Peyer's patch (tissue), 4 donors: ENCODE results near the gene GADL1. TPM values are rescaled to one million over a fixed set of nuclear protein-coding genes. Genes with fewer than 3 reads are reported as not detected.

ENCODE experiments used
- DNase-seq, 3 donors: peaks; one replicate each; pipeline ENCODE4 v3.0.0-alpha.2; 2017 to 2019
- H3K27ac ChIP-seq, 4 donors: fragments of 200-600 bp; sonication (generic); one replicate each; pipeline ENCODE4 v1.5.1; 2016 to 2019
- H3K27me3 ChIP-seq, 2 donors: fragments of 200-600 bp; sonication (generic); one replicate each; pipeline ENCODE4 v1.5.1; 2019
- H3K36me3 ChIP-seq, 3 donors: fragments of 200-600 bp; sonication (generic); one replicate each; pipeline ENCODE4 v1.5.1; 2016 to 2019
- H3K4me1 ChIP-seq, 4 donors: fragments of 200-600 bp; sonication (generic); one replicate each; pipeline ENCODE4 v1.5.1; 2016 to 2019
- H3K4me3 ChIP-seq, 4 donors: fragments of 200-600 bp; sonication (generic); 1 replicate in 3 of 4; 2 replicates in 1 of 4; pipeline ENCODE4 v1.5.1; 2016 to 2019; ENCODE audit warnings: mild to moderate bottlenecking in 1 of 4
- H3K9me3 ChIP-seq, 4 donors: fragments of 200-600 bp; sonication (generic); one replicate each; pipeline ENCODE4 v1.5.1; 2016 to 2019; ENCODE audit warnings: mild to moderate bottlenecking in 1 of 4
- POLR2A ChIP-seq, 2 donors: fragments of 450-650 bp; IDR thresholded peaks; one replicate each; pipeline ENCODE4 v1.5.1; 2017; ENCODE audit warnings: antibody characterized with exemption in 2 of 2, mild to moderate bottlenecking in 2 of 2, moderate library complexity in 2 of 2
- total RNA-seq, 4 donors: library from RNA; depleted of rRNA; stranded (reverse); fragments of >200 nt; gene quantifications; one replicate each; pipeline ENCODE4 v1.1.0, GENCODE V29; 2016
- TF ChIP-seq, protein P1 (sequence below), 6 experiments: fragments of 450-650 bp in 4 of 6; fragments of 200-600 bp in 2 of 6; sonication (generic) in 1 of 6; IDR thresholded peaks; one replicate each; pipeline ENCODE4 v1.5.1; 2017 to 2019; ENCODE audit warnings: antibody characterized with exemption in 6 of 6, mild to moderate bottlenecking in 3 of 6, moderate library complexity in 1 of 6

GADL1 gene
- total RNA-seq, 4 donors from 2014 or later: not detected

- TF ChIP-seq, protein P1, sequence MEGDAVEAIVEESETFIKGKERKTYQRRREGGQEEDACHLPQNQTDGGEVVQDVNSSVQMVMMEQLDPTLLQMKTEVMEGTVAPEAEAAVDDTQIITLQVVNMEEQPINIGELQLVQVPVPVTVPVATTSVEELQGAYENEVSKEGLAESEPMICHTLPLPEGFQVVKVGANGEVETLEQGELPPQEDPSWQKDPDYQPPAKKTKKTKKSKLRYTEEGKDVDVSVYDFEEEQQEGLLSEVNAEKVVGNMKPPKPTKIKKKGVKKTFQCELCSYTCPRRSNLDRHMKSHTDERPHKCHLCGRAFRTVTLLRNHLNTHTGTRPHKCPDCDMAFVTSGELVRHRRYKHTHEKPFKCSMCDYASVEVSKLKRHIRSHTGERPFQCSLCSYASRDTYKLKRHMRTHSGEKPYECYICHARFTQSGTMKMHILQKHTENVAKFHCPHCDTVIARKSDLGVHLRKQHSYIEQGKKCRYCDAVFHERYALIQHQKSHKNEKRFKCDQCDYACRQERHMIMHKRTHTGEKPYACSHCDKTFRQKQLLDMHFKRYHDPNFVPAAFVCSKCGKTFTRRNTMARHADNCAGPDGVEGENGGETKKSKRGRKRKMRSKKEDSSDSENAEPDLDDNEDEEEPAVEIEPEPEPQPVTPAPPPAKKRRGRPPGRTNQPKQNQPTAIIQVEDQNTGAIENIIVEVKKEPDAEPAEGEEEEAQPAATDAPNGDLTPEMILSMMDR (IDR thresholded peaks at IDR 0.05): no peak
- no peak for TF ChIP-seq POLR2A (IDR thresholded peaks at IDR 0.05)
- Histone ChIP-seq H3K36me3 (peaks cover 0 to 52% (median 0%) of the 10 kb centered on the region in 3 donors), H3K4me1 (peaks cover 0 to 53% (median 7%) of the 10 kb centered on the region in 4 donors), H3K27me3 (no peaks in the 10 kb centered on the region), H3K4me3 (no peak overlapping the region), H3K9me3 (no peaks in the 10 kb centered on the region), H3K27ac (peak overlapping the region in 2 of 4 donors; percentile 27 to 51)
- DNase-seq: no peak
Observed at GRCh38 chr3:30691944-30692343, 202.5 kb downstream of the GADL1 start.

DNA sequence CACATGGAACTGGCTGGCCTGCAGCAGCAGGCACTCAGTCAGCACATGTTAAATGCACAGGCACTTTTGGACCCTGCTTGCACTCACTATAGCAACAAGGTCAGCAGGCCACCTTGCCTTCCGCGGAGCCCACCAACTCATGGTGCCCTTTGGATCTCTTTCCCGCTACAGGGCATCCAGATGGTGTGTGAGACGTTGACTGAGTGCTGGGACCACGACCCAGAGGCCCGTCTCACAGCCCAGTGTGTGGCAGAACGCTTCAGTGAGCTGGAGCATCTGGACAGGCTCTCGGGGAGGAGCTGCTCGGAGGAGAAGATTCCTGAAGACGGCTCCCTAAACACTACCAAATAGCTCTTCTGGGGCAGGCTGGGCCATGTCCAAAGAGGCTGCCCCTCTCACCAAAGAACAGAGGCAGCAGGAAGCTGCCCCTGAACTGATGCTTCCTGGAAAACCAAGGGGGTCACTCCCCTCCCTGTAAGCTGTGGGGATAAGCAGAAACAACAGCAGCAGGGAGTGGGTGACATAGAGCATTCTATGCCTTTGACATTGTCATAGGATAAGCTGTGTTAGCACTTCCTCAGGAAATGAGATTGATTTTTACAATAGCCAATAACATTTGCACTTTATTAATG is 203.1 kb downstream of the GADL1 start:
- Histone ChIP-seq H3K4me3 (no peak overlapping the region), H3K27ac (peak overlapping the region in 3 of 4 donors; percentile 16 to 51 (median 44)), H3K36me3 (peaks cover 0 to 52% (median 0%) of the 10 kb centered on the region in 3 donors), H3K9me3 (no peaks in the 10 kb centered on the region), H3K4me1 (peaks cover 0 to 53% (median 7%) of the 10 kb centered on the region in 4 donors), H3K27me3 (no peaks in the 10 kb centered on the region)
- DNase-seq: no peak
- TF ChIP-seq POLR2A (IDR thresholded peaks at IDR 0.05): no peak
- TF ChIP-seq, protein P1 (IDR thresholded peaks at IDR 0.05): no peak

DNA sequence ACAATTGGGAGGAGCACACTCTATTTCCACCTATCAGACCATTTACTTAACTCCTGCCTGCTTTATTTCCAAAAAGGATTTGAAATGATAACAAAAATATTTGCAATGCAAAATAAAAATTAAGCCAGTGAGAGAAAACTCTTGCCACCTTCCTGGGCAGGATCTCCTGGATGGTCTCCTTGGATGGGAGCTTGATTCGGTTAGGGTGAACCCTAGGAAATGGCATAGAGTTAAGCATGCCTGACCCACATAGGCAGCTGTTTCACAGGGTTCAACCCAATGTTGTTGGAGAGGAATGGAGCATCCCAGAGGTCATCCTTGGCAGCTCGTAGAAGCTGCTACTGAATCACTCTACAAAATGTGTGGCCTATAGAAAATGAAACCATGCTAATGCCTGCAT is 204.3 kb downstream of the GADL1 start:
- TF ChIP-seq, protein P1 (IDR thresholded peaks at IDR 0.05): no peak
- TF ChIP-seq POLR2A (IDR thresholded peaks at IDR 0.05): no peak
- Histone ChIP-seq H3K36me3 (peaks cover 0 to 58% (median 0%) of the 10 kb centered on the region in 3 donors), H3K4me1 (peaks cover 0 to 58% (median 7%) of the 10 kb centered on the region in 4 donors), H3K9me3 (no peaks in the 10 kb centered on the region), H3K27me3 (no peaks in the 10 kb centered on the region), H3K27ac (peak overlapping the region in 3 of 4 donors; percentile 61 to 84 (median 77)), H3K4me3 (no peak overlapping the region)
- DNase-seq: no peak

GRCh38 chr3:30688776-30689641 is 205.5 kb downstream of the GADL1 start:
- H3K27ac ChIP-seq: peak overlapping the region; percentile 43 to 84 (median 69)
- DNase-seq: peak in 1 of 3 donors; percentile 58
- H3K36me3 ChIP-seq: peaks cover 0 to 47% (median 0%) of the 10 kb centered on the region in 3 donors
- no peak overlapping the region for H3K4me3 ChIP-seq
- H3K27me3 ChIP-seq: no peaks in the 10 kb centered on the region
- TF ChIP-seq, protein P1 (IDR thresholded peaks at IDR 0.05): no peak
- TF ChIP-seq POLR2A (IDR thresholded peaks at IDR 0.05): no peak
- peaks cover 0 to 60% (median 7%) of the 10 kb centered on the region in 4 donors for H3K4me1 ChIP-seq
- no peaks in the 10 kb centered on the region for H3K9me3 ChIP-seq

DNA sequence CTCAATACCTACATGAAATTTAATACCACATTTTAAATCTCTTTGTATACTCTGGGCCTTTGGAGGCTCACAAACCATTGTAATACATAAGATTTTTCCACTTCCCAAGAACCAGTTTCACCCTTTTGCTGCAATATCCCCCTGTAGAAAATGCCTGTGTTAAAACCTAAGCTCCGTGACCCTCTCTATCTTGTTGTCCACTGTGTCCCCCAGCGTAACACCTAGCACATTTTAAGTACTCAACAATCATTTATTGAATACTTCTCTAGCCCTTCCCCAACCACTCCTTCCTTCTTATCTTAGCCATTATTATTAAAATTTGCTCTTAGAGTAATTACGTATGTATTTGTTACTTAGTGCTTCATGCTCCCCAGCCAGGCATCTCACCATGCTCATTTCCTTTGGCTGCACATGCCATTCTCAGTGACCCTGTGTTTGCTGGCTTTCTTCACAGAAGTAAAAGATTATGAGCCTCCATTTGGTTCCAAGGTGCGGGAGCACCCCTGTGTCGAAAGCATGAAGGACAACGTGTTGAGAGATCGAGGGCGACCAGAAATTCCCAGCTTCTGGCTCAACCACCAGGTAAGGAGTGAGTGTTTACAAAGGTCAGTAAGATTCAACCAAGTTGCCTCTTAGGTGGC is 206.4 kb downstream of the GADL1 start:
- no peaks in the 10 kb centered on the region for H3K9me3 ChIP-seq
- TF ChIP-seq, protein P1 (IDR thresholded peaks at IDR 0.05): no peak
- no peak for TF ChIP-seq POLR2A (IDR thresholded peaks at IDR 0.05)
- H3K36me3 ChIP-seq: peaks cover 0 to 44% (median 0%) of the 10 kb centered on the region in 3 donors
- H3K4me3 ChIP-seq: no peak overlapping the region
- H3K27ac ChIP-seq: peak overlapping the region; percentile 43 to 84 (median 69)
- peaks cover 0 to 57% (median 7%) of the 10 kb centered on the region in 4 donors for H3K4me1 ChIP-seq
- no peaks in the 10 kb centered on the region for H3K27me3 ChIP-seq
- no peak for DNase-seq
